SK-MEL-5 (cell line): ENCODE results near the gene BPIFA1. TPM values are rescaled to one million over a fixed set of nuclear protein-coding genes. Genes with fewer than 3 reads are reported as not detected.
A peak's percentile ranks its signal among the peaks of the same experiment; 100 is the strongest.

Experiments used
- DNase-seq: peaks from one replicate; pipeline ENCODE4 v3.0.0-alpha.2; 2016; ENCODE audit warnings: low read depth, low spot score
- in situ Hi-C: cut with HindIII; loops from 2 replicates; pipeline ENCODE4 v1.10.0; 2016; ENCODE audit warnings: low sequenced_read_pairs, high pct_unique_total_duplicates, low pct_unique_long_range_greater_than_20kb
- polyA plus RNA-seq, 2 experiments: library from polyadenylated mRNA; depleted of rRNA; stranded (reverse); fragments of >200 nt; gene quantifications; 2 replicates each; pipeline ENCODE4 v1.2.3, GENCODE V29; 2015
- total RNA-seq: library from RNA; depleted of rRNA; stranded (reverse); fragments of >200 nt; shearing (Covaris generic); gene quantifications from 2 replicates; pipeline ENCODE4 v1.2.3, GENCODE V29; 2014; rRNA removed

Gene BPIFA1
- not detected in 2 replicates for total RNA-seq
- polyA plus RNA-seq (2015; cell fraction: cytosol; rRNA removed), result not detected in 2 replicates
- polyA plus RNA-seq (2015; cell fraction: nucleus; rRNA removed), result not detected in 2 replicates

- DNase-seq, result no peak
- in situ Hi-C loops, result no loop called here
Measured at GRCh38 chr20:33235696-33236095, at the start of gene BPIFA1. Gene BPIFA1 (plus strand): TSS chr20:33235996. CDS start chr20:33237712, 1,716 bp downstream.

DNA sequence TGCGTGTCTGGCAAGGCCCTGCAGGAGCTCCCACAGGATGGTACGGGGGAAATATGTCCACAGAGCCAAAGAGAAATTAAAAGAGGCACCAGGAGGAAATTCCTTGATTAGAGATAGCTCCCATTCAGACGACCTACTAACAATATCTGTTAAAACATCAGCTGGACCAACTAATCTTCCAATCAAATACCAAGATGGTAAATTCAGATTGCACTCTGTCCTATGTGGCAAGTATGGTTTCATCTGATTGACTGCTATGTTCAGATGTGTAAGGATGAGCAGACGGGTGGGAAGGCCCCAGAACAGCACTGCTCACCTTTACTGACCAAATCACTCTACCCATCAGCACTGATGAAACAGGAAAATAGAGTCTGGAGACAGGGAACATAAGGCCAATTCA lies 48.3 kb upstream of the BPIFA1 start:
- in situ Hi-C loops, result no loop called here

GRCh38 chr20:33188421-33188820 lies 47.4 kb upstream of the BPIFA1 start:
- no peak for DNase-seq
- in situ Hi-C loops, result no loop called here

More for the DNA sequence above, 48.3 kb upstream of the BPIFA1 start:
- no peak for DNase-seq

- in situ Hi-C loops, result no loop called here
- DNase-seq, result no peak
Measured at GRCh38 chr20:33191484-33191883, 44.3 kb upstream of the BPIFA1 start.

- in situ Hi-C loops, result no loop called here
- DNase-seq, result no peak
Measured at GRCh38 chr20:33191955-33192354, 43.8 kb upstream of the BPIFA1 start.

DNA sequence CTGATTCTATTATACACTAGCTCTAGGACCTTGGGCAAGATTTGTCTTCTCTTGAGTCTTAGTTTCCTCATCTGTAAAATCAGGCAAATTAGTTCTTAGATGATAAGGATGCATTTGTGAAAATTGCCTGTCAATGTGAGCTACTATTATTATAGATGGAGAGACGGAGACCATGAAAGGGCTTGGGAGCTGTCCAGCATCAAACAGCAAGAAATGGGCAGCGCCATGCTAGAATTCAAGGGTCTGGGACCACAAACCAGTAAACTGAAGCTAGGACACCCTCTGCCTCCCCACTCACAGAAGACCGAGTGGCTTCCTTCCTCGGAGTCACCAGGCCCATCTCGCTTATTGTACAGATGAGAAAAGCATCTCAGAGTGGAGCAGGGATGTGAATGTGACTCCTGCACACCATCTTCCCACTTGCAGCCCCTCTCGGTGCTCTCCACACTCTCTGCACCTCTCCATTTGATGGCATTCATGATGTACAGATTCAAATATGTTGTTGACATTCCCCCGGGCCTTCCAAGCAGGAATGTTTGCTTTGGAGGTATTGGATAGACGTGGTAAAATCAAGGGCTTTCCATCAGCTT lies 42.8 kb upstream of the BPIFA1 start:
- DNase-seq, result no peak
- in situ Hi-C loops, result no loop called here

DNA sequence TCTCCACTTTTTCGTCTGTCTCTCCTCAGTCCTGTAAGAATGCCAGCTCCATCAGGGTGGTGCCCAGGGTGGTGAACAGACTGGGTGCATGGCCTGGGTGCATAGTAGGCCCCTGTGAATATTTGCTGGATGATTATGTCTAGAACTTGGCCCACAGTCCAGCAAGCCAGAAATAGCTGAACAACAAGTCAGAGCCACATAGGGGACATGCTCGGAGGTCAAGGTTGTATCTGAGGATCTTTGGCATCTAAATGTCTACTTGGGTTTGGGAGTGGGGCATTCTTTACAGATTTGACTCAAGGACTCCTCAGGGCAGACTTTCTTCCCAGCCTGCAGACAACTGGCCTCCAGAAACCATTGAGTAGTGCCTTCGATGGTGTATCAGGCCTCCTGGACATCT lies 36.8 kb upstream of the BPIFA1 start:
- DNase-seq, result no peak
- in situ Hi-C loops, result no loop called here

- in situ Hi-C loops, result no loop called here
Measured at GRCh38 chr20:33202451-33202850, 33.3 kb upstream of the BPIFA1 start.

GRCh38 chr20:33203444-33203843 lies 32.4 kb upstream of the BPIFA1 start:
- DNase-seq, result no peak
- in situ Hi-C loops, result no loop called here

More at GRCh38 chr20:33202451-33202850, 33.3 kb upstream of the BPIFA1 start:
- no peak for DNase-seq

DNA sequence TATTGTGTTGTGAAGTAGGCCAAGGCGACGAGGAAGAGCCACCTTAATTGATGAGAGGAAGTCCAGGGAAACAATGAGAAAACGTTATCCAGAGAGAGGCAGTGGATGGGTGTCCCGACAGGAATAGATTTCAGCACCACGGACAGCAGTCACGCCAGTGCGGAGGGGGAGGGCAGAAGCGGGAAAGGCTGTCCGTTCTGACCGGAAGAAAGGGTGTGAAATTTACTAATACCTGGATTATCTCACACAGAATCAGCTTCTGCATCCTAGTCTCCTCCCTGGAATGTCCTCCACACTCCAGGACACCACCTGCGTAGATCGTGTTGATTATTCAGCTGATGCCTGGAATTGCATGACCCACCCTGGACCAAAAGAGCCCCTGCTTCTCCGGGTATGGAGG lies 26.0 kb upstream of the BPIFA1 start:
- peak; percentile 67 for DNase-seq
- in situ Hi-C loops, result no loop called here

DNA sequence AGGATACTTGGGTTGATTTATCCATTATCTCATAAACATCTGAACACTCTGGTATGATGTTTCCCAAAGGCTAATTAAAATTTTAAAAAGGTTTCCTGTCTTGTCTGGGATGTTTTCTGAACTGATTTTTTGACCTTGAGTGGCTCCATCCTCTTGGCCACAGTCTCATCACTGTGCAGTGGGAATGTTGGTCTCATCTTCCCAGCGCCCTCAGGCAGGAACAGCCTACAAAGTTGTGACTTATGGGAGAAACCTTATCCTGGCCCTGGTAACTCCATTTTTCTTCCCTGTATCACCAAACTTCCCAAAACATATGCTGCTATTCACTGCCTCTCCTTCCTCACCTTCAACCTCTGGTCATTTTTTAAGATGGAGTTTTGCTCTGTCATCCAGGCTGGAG lies 25.4 kb upstream of the BPIFA1 start:
- in situ Hi-C loops, result no loop called here
- no peak for DNase-seq

- in situ Hi-C loops, result no loop called here
- DNase-seq, result peak; percentile 85
Measured at GRCh38 chr20:33211817-33212424, 23.9 kb upstream of the BPIFA1 start.

DNA sequence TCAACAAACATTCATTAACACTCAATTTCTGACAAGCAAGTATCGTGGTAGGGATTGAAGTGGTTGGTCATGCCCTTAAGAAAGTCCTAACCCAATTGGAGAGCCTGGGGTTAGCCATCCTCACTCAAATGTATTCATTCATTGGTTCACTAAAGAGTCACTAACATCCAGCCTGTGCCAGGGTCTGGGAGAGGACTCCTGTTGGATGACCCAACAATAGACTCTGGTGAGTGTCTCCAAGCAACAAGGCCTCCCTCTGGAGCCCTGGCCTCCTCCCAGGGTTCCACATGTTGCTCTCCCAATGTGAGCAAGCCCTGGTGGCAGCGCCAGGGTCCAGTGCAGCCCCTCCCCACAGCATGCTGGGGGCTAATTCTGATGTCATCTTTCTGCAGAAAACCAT lies 18.7 kb upstream of the BPIFA1 start, which contains the start of gene BPIFA3:
Gene BPIFA3 (plus strand): TSS at position 301 of the 400 bp plus-strand sequence. CDS start 185 bp downstream, outside the sequence.
- in situ Hi-C loops, result no loop called here
- no peak for DNase-seq

GRCh38 chr20:33224399-33224798 lies 11.4 kb upstream of the BPIFA1 start:
- in situ Hi-C loops, result no loop called here
- DNase-seq, result no peak

DNA sequence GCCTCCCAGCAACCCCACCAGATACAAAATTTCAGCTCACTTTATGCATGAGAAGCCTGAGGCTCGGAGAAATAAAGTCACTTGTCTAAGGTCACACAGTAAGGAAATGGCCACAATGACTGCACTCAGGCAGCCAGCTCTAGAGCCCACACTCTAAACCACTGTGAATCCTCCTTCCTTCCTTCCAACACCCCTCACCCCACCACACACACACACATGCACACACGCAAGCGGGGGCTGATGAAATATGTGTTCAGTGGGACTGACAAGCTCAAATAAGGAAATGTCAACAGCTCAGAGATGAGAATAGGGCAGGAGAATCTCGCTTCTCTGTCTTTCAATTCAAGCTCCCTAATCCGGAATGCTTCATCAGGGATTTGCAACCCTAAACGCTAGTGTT lies 6.0 kb upstream of the BPIFA1 start:
- in situ Hi-C loops, result no loop called here
- DNase-seq, result no peak

- in situ Hi-C loops, result no loop called here
- no peak for DNase-seq
Measured at GRCh38 chr20:33231237-33231636, 4.6 kb upstream of the BPIFA1 start.

DNA sequence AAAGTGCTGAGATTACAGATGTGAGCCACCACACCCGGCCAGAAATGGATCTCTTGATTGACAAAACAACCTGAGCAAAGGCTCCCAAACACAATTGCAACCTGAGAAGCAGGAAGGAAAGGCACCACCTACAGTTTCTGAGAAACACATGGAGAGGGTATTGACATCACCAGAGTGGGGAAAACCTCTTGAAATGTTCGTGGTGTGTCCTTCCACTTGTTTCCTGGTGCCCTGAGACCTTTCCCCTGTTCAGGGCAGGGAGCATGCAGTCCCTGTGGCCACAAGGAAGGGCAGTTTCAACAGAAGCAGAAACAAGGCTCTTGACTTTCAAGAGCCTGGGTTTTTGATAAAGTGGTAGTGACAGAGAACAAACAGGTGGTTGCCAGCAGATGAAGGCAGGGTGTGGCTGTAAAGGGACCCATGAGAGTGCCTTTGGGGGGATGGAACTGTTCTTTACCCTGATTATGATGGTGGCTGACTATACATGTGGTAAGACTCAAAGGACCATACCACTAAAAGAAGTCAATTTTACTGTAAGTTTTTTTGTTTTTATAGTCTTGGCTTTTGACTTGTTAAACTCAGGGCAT lies 3.2 kb upstream of the BPIFA1 start:
- in situ Hi-C loops, result no loop called here

DNA sequence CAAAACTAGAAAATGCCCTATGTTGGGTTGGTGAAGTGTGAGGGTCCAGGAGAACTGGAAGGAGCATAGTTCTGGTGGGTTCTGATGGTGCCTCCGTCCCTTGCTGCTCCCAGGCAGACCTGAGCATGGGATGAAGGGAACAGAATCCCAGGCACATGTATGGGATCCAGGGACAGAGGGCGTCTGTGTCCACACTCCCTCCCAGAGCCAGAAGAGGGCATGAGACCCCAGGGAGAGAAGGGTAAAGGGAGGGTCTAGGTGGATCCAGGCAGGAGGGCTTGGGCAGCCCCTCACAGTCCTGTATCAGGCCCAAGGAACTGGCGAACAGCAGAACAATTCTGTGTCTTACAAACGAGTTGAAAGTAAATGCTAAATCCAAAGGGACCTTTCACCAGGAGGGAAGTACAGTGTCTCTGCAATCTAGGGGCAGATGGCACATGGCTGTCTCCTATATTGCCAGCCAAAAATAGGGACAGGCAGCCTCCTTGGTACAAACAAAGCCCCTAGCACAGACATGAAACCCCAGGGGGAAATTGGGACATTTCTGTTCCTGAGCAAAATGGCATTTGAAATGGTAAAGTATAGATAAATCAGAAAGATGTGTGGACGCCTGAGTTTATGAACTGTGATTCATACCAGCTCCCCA lies 2.5 kb upstream of the BPIFA1 start:
- in situ Hi-C loops, result no loop called here
- DNase-seq, result peak; percentile 39

More for the DNA sequence above, 3.2 kb upstream of the BPIFA1 start:
- DNase-seq, result no peak
